ENCODE data around the gene CIB2.
A peak's percentile ranks its signal among the peaks of the same experiment; 100 is the strongest.

Gene CIB2

DNA sequence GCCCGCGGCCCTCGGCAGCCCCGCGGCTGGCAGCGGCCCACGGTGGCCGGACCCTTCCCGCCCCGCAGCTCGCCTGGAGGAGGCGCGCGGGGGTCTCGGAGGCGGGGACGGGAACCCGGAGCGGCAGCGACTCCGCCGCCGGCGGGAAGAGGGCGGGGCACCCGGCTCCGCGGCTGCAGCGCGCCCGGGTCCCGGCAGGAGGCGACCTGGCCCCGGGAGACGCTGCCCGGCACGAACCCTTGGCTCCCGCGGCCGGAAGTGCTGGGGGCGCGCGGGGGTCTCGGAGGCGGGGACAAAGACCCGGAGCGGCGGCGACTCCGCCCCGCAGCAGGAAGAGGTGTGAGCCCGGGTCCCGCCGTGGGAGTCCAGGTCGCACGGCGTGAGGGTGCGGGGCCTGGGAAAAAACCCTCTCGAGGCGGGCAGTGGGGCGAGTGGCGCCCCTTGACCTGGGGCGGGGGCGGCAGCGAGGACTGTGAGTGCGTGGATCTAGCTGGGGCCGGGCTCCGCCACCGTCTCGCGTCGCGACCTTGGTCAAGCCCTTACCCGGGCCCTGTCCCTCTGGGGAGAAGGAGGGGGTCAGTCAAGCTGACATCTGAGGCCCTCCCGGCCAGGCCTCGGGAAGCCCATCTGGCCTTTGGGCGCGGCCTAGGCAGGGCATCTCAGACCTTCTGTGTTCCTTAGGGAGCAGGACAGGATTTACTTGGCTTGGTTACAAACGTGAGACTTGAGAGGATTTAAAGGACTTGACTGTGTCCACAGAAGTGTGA is at the start of gene CIB2:
CIB2 (minus strand) TSS at position 151 of the 767 bp plus-strand sequence. CDS start 230 bp downstream, outside the sequence.
- H3K9me3 ChIP-seq (ENCODE audit: control insufficient read depth in 2 of 2, low read length in 2 of 2) = no peaks in the 10 kb centered on the region
- no peaks in the 10 kb centered on the region for H3K27me3 ChIP-seq (ENCODE audit: control insufficient read depth in 1 of 2, insufficient read depth in 2 of 2, low read length in 2 of 2)
- H3K27ac ChIP-seq (ENCODE audit: low read length) = peak within 1 kb of the TSS; percentile 74
- H3K36me3 ChIP-seq (ENCODE audit: control insufficient read depth in 2 of 2, insufficient read depth in 2 of 2, low read length in 2 of 2) = no peaks in the 10 kb centered on the region
- peak within 1 kb of the TSS; percentile 95 to 96 for H3K9ac ChIP-seq (ENCODE audit: low read length in 2 of 2)
- H3K4me1 ChIP-seq (ENCODE audit: control insufficient read depth, insufficient read depth, low read length) = peaks cover 13% of the 10 kb centered on the region
- H3K4me3 ChIP-seq (ENCODE audit: low read length in 2 of 2) = peak within 1 kb of the TSS; percentile 66 to 83

GRCh38 chr15:78179906-78180305 is 48.7 kb upstream of the CIB2 start:
- no peaks in the 10 kb centered on the region for H3K9me3 ChIP-seq (ENCODE audit: control insufficient read depth in 2 of 2, low read length in 2 of 2)
- H3K27me3 ChIP-seq (ENCODE audit: control insufficient read depth in 1 of 2, insufficient read depth in 2 of 2, low read length in 2 of 2) = no peaks in the 10 kb centered on the region
- no peak overlapping the region for H3K9ac ChIP-seq (ENCODE audit: low read length in 2 of 2)
- H3K4me3 ChIP-seq (ENCODE audit: low read length in 2 of 2) = no peak overlapping the region
- no peaks in the 10 kb centered on the region for H3K36me3 ChIP-seq (ENCODE audit: control insufficient read depth in 2 of 2, insufficient read depth in 2 of 2, low read length in 2 of 2)
- no peak overlapping the region for H3K27ac ChIP-seq (ENCODE audit: low read length)
- no peaks in the 10 kb centered on the region for H3K4me1 ChIP-seq (ENCODE audit: control insufficient read depth, insufficient read depth, low read length)

GRCh38 chr15:78179286-78179840 is 48.1 kb upstream of the CIB2 start:
- H3K27ac ChIP-seq (ENCODE audit: low read length) = no peak overlapping the region
- no peaks in the 10 kb centered on the region for H3K27me3 ChIP-seq (ENCODE audit: control insufficient read depth in 1 of 2, insufficient read depth in 2 of 2, low read length in 2 of 2)
- no peak overlapping the region for H3K4me3 ChIP-seq (ENCODE audit: low read length in 2 of 2)

DNA sequence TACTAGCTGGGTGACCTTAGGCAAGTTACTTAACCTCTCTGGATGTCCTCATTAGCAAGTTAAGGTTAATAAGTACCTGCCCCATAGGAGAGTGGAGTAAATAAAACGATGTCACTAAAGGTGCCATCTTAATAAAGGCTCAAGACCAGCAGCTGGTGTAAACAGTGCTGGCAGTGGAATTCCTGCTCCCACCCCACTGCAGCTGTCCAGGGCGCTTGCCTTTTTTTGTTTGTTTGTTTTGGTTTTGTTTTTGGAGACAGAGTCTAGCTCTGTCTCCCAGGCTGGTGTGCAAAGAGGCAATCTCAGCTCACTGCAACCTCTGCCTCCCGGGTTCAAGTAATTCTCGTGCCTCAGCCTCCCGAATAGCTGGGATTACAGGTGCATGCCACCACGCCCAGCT is 46.8 kb upstream of the CIB2 start:
- Histone ChIP-seq H3K36me3 (ENCODE audit: control insufficient read depth in 2 of 2, insufficient read depth in 2 of 2, low read length in 2 of 2) (peaks cover 0 to 4% of the 10 kb centered on the region in 2 donors), H3K9ac (ENCODE audit: low read length in 2 of 2) (no peak overlapping the region), H3K4me3 (ENCODE audit: low read length in 2 of 2) (no peak overlapping the region), H3K9me3 (ENCODE audit: control insufficient read depth in 2 of 2, low read length in 2 of 2) (no peaks in the 10 kb centered on the region), H3K27me3 (ENCODE audit: control insufficient read depth in 1 of 2, insufficient read depth in 2 of 2, low read length in 2 of 2) (no peaks in the 10 kb centered on the region), H3K4me1 (ENCODE audit: control insufficient read depth, insufficient read depth, low read length) (no peaks in the 10 kb centered on the region), H3K27ac (ENCODE audit: low read length) (no peak overlapping the region)

More at GRCh38 chr15:78179286-78179840, 48.1 kb upstream of the CIB2 start:
- Histone ChIP-seq H3K9me3 (ENCODE audit: control insufficient read depth in 2 of 2, low read length in 2 of 2) (no peaks in the 10 kb centered on the region), H3K9ac (ENCODE audit: low read length in 2 of 2) (no peak overlapping the region), H3K36me3 (ENCODE audit: control insufficient read depth in 2 of 2, insufficient read depth in 2 of 2, low read length in 2 of 2) (no peaks in the 10 kb centered on the region), H3K4me1 (ENCODE audit: control insufficient read depth, insufficient read depth, low read length) (no peaks in the 10 kb centered on the region)

DNA sequence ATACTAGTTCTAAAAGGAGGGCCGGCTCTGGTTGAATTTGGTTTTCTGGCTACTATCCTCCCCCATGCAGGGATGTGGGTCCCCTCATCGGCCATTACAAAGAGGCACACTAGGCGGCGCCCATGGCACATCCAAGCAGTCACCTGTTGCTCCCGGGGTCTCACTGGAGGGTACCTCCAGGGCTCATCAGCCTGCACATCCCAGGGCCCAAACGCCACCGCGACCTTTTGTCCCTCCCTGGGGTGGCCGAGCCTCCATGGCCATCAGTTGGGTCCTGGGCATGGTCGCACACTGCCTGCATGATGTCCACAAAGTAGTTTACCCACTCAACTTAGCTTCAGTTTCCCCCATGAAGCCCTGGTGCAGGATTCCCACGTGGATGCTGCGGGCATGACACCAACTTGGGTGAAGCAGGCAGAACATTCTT is 46.2 kb upstream of the CIB2 start:
- Histone ChIP-seq H3K27me3 (ENCODE audit: control insufficient read depth in 1 of 2, insufficient read depth in 2 of 2, low read length in 2 of 2) (no peaks in the 10 kb centered on the region), H3K9ac (ENCODE audit: low read length in 2 of 2) (no peak overlapping the region), H3K4me1 (ENCODE audit: control insufficient read depth, insufficient read depth, low read length) (no peaks in the 10 kb centered on the region), H3K27ac (ENCODE audit: low read length) (no peak overlapping the region), H3K9me3 (ENCODE audit: control insufficient read depth in 2 of 2, low read length in 2 of 2) (no peaks in the 10 kb centered on the region), H3K4me3 (ENCODE audit: low read length in 2 of 2) (no peak overlapping the region), H3K36me3 (ENCODE audit: control insufficient read depth in 2 of 2, insufficient read depth in 2 of 2, low read length in 2 of 2) (peaks cover 1 to 7% of the 10 kb centered on the region in 2 donors)

DNA sequence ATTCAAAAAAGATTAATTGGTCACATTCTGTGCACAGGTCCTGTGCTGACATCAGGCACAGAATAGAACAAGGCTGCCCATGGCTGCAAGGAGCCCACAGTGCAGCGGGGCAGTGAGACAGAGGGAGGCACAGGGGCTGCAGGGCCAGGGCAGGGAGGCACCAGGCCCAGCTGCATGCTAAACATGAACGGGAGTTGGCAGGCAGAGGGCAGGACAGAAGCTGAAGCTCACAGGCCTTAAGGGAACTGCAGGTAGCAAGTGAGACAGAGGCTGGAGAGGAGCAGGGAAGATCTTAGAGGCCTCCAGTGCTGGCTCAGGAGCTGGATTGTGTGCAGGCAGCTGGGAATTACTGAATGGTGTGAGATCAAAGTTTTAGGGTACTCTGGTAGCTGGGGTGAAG is 44.1 kb upstream of the CIB2 start:
- no peak overlapping the region for H3K9ac ChIP-seq (ENCODE audit: low read length in 2 of 2)
- no peaks in the 10 kb centered on the region for H3K4me1 ChIP-seq (ENCODE audit: control insufficient read depth, insufficient read depth, low read length)
- H3K27me3 ChIP-seq (ENCODE audit: control insufficient read depth in 1 of 2, insufficient read depth in 2 of 2, low read length in 2 of 2) = no peaks in the 10 kb centered on the region
- H3K9me3 ChIP-seq (ENCODE audit: control insufficient read depth in 2 of 2, low read length in 2 of 2) = no peaks in the 10 kb centered on the region
- H3K27ac ChIP-seq (ENCODE audit: low read length) = no peak overlapping the region
- no peak overlapping the region for H3K4me3 ChIP-seq (ENCODE audit: low read length in 2 of 2)
- peaks cover 19 to 26% of the 10 kb centered on the region in 2 donors for H3K36me3 ChIP-seq (ENCODE audit: control insufficient read depth in 2 of 2, insufficient read depth in 2 of 2, low read length in 2 of 2)

GRCh38 chr15:78174401-78174800 is 43.2 kb upstream of the CIB2 start:
- Histone ChIP-seq H3K27me3 (ENCODE audit: control insufficient read depth in 1 of 2, insufficient read depth in 2 of 2, low read length in 2 of 2) (no peaks in the 10 kb centered on the region), H3K9me3 (ENCODE audit: control insufficient read depth in 2 of 2, low read length in 2 of 2) (no peaks in the 10 kb centered on the region), H3K27ac (ENCODE audit: low read length) (no peak overlapping the region), H3K9ac (ENCODE audit: low read length in 2 of 2) (no peak overlapping the region), H3K4me1 (ENCODE audit: control insufficient read depth, insufficient read depth, low read length) (no peaks in the 10 kb centered on the region), H3K4me3 (ENCODE audit: low read length in 2 of 2) (no peak overlapping the region), H3K36me3 (ENCODE audit: control insufficient read depth in 2 of 2, insufficient read depth in 2 of 2, low read length in 2 of 2) (peaks cover 26 to 33% of the 10 kb centered on the region in 2 donors)

DNA sequence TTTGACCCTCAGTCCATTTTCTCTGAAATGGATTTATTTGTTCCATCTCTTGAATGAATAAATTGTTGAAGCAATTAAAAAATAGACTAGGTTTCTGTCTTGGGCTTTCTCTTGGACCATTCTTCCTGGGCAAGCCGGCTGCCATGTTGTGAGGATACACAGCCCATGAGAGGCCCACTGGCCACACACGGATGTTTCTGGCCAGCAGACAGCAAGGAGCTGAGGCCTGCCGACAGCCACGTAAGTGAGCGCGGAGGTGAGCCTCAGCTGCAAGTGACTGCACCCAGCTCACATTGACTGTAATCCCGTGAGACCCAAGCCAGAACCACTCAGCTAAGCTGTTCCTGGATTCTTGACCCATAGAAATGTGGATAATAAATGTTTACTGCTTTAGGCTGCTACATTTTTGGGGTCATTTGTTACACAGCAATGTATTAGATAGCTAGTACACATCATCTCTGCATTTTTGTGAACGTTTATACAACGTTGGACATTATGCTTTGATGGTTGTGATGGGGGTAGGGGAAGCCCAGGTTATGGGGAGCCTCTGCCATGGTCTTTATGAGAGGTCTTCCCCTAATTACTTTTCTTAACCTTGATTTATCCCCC is 40.7 kb upstream of the CIB2 start:
- Histone ChIP-seq H3K4me3 (ENCODE audit: low read length in 2 of 2) (no peak overlapping the region), H3K27me3 (ENCODE audit: control insufficient read depth in 1 of 2, insufficient read depth in 2 of 2, low read length in 2 of 2) (no peaks in the 10 kb centered on the region), H3K27ac (ENCODE audit: low read length) (no peak overlapping the region), H3K4me1 (ENCODE audit: control insufficient read depth, insufficient read depth, low read length) (no peaks in the 10 kb centered on the region), H3K36me3 (ENCODE audit: control insufficient read depth in 2 of 2, insufficient read depth in 2 of 2, low read length in 2 of 2) (peaks cover 42 to 48% of the 10 kb centered on the region in 2 donors), H3K9me3 (ENCODE audit: control insufficient read depth in 2 of 2, low read length in 2 of 2) (no peaks in the 10 kb centered on the region), H3K9ac (ENCODE audit: low read length in 2 of 2) (no peak overlapping the region)

- H3K27me3 ChIP-seq (ENCODE audit: control insufficient read depth in 1 of 2, insufficient read depth in 2 of 2, low read length in 2 of 2) = no peaks in the 10 kb centered on the region
- no peaks in the 10 kb centered on the region for H3K9me3 ChIP-seq (ENCODE audit: control insufficient read depth in 2 of 2, low read length in 2 of 2)
- H3K9ac ChIP-seq (ENCODE audit: low read length in 2 of 2) = no peak overlapping the region
- H3K36me3 ChIP-seq (ENCODE audit: control insufficient read depth in 2 of 2, insufficient read depth in 2 of 2, low read length in 2 of 2) = peaks cover 48 to 51% of the 10 kb centered on the region in 2 donors
- no peak overlapping the region for H3K4me3 ChIP-seq (ENCODE audit: low read length in 2 of 2)
- H3K27ac ChIP-seq (ENCODE audit: low read length) = no peak overlapping the region
- no peaks in the 10 kb centered on the region for H3K4me1 ChIP-seq (ENCODE audit: control insufficient read depth, insufficient read depth, low read length)
These were observed 39.9 kb upstream of the CIB2 start for GRCh38 chr15:78170848-78171773.

- H3K4me3 ChIP-seq (ENCODE audit: low read length in 2 of 2) = no peak overlapping the region
- H3K27ac ChIP-seq (ENCODE audit: low read length) = no peak overlapping the region
- no peaks in the 10 kb centered on the region for H3K27me3 ChIP-seq (ENCODE audit: control insufficient read depth in 1 of 2, insufficient read depth in 2 of 2, low read length in 2 of 2)
- no peak overlapping the region for H3K9ac ChIP-seq (ENCODE audit: low read length in 2 of 2)
- H3K4me1 ChIP-seq (ENCODE audit: control insufficient read depth, insufficient read depth, low read length) = no peaks in the 10 kb centered on the region
- H3K9me3 ChIP-seq (ENCODE audit: control insufficient read depth in 2 of 2, low read length in 2 of 2) = no peaks in the 10 kb centered on the region
- peaks cover 56 to 69% of the 10 kb centered on the region in 2 donors for H3K36me3 ChIP-seq (ENCODE audit: control insufficient read depth in 2 of 2, insufficient read depth in 2 of 2, low read length in 2 of 2)
These were observed 37.4 kb upstream of the CIB2 start for GRCh38 chr15:78168608-78169007.
